Hepatocyte (in vitro differentiated cells): ENCODE data around the gene RND2.

ENCODE experiments used
- CTCF ChIP-seq: fragments of 200-600 bp; sonication (generic); IDR thresholded peaks from 2 replicates; pipeline ENCODE4 v1.5.1; 2016; ENCODE audit warnings: antibody characterized with exemption, mild to moderate bottlenecking; ENCODE audit not compliant: poor library complexity
- EZH2 ChIP-seq: fragments of 200-600 bp; sonication (generic); IDR thresholded peaks from 2 replicates; pipeline ENCODE4 v1.6.1; 2016; ENCODE audit warnings: antibody characterized with exemption, mild to moderate bottlenecking, borderline replicate concordance
- EZH2phosphoT487 ChIP-seq: fragments of 200-600 bp; sonication (generic); IDR thresholded peaks from one replicate; pipeline ENCODE4 v1.6.1; 2018; ENCODE audit warnings: antibody characterized with exemption, mild to moderate bottlenecking, low read depth, moderate library complexity; ENCODE audit not compliant: unreplicated experiment, severe bottlenecking

- TF ChIP-seq CTCF (no peak), EZH2 (no peak), EZH2phosphoT487 (no peak)
These were observed 8.8 kb upstream of the RND2 start for GRCh38 chr17:43016216-43016615.
